ENCODE data around the gene HHIP.

DNA sequence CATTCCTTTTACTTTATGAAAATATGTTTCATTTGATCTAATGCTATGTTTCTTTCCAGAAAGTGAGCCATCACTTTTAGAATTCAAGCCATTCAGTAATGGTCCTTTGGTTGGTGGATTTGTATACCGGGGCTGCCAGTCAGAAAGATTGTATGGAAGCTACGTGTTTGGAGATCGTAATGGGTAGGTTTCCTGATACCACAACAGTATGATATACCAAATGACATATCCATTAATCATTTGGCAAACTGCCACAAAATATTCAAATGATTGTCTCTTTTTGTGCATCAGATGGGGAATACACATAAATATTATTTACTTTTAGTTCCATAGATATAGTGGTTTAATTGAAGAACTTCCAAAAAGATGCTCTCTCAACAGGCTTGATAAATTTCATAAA is 68.2 kb downstream of the HHIP start:
- TF ChIP-seq POLR2A (IDR thresholded peaks at IDR 0.05), result no peak
- TF ChIP-seq CTCF (IDR thresholded peaks at IDR 0.05), result no peak
